OCI-LY1 (cell line): ENCODE results near the gene MAP2K6.

ENCODE experiments used
- CTCF ChIP-seq: fragments of 200-600 bp; sonication (generic), shearing (Covaris generic); IDR thresholded peaks from 2 replicates; pipeline ENCODE4 v1.5.1; 2017; ENCODE audit warnings: mild to moderate bottlenecking, antibody characterized with exemption, low read length, moderate library complexity, mixed read lengths
- EZH2 ChIP-seq: fragments of 200-600 bp; sonication (generic), shearing (Covaris generic); IDR thresholded peaks from 2 replicates; pipeline ENCODE4 v1.8.0; 2017; ENCODE audit warnings: borderline replicate concordance, mixed run types, mild to moderate bottlenecking, antibody characterized with exemption, low read length, moderate library complexity, mixed read lengths

- TF ChIP-seq CTCF (no peak), EZH2 (no peak)
These were observed 43.1 kb downstream of the MAP2K6 start for GRCh38 chr17:69457603-69458002.
